ENCODE data around the gene MTERF4. TPM values are rescaled to one million over a fixed set of nuclear protein-coding genes. Genes with fewer than 3 reads are reported as not detected.
"Not testable (repeated sequence)": the region's sequence is repeated elsewhere in the genome, so short reads cannot be mapped to it uniquely, and the experiment has no call there.

The MTERF4 gene
- total RNA-seq, 1 donor = 30.0 TPM

- H3K4me2 ChIP-seq (ENCODE audit: insufficient read depth, low read length) = no peak overlapping the region
- no peak overlapping the region for H2AFZ ChIP-seq (ENCODE audit: low read length)
- no peaks in the 10 kb centered on the region for H3K27me3 ChIP-seq (ENCODE audit: insufficient read depth, low read length)
- no peaks in the 10 kb centered on the region for H3K4me1 ChIP-seq (ENCODE audit: insufficient read depth, low read length)
- peaks cover 27% of the 10 kb centered on the region for H3K79me2 ChIP-seq (ENCODE audit: insufficient read depth, low read length)
- H3K27ac ChIP-seq (ENCODE audit: low read depth, low read length) = no peak overlapping the region
- DNase-seq (ENCODE audit: insufficient read length, low spot score, missing footprints) = no peak
- no peak overlapping the region for H3K4me3 ChIP-seq (ENCODE audit: insufficient read depth, low read length)
- H4K20me1 ChIP-seq (ENCODE audit: insufficient read depth, low read length) = no peaks in the 10 kb centered on the region
- H3K36me3 ChIP-seq (ENCODE audit: insufficient read depth, low read length) = peaks cover 86% of the 10 kb centered on the region
- TF ChIP-seq, protein P1, sequence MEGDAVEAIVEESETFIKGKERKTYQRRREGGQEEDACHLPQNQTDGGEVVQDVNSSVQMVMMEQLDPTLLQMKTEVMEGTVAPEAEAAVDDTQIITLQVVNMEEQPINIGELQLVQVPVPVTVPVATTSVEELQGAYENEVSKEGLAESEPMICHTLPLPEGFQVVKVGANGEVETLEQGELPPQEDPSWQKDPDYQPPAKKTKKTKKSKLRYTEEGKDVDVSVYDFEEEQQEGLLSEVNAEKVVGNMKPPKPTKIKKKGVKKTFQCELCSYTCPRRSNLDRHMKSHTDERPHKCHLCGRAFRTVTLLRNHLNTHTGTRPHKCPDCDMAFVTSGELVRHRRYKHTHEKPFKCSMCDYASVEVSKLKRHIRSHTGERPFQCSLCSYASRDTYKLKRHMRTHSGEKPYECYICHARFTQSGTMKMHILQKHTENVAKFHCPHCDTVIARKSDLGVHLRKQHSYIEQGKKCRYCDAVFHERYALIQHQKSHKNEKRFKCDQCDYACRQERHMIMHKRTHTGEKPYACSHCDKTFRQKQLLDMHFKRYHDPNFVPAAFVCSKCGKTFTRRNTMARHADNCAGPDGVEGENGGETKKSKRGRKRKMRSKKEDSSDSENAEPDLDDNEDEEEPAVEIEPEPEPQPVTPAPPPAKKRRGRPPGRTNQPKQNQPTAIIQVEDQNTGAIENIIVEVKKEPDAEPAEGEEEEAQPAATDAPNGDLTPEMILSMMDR (IDR thresholded peaks at IDR 0.05; ENCODE audit: extremely low read depth, low read depth, low read length) = no peak
- H3K9me3 ChIP-seq (ENCODE audit: low read depth, low read length) = no peaks in the 10 kb centered on the region
Measured at GRCh38 chr2:241094924-241095420, 7.1 kb downstream of the MTERF4 start.

DNA sequence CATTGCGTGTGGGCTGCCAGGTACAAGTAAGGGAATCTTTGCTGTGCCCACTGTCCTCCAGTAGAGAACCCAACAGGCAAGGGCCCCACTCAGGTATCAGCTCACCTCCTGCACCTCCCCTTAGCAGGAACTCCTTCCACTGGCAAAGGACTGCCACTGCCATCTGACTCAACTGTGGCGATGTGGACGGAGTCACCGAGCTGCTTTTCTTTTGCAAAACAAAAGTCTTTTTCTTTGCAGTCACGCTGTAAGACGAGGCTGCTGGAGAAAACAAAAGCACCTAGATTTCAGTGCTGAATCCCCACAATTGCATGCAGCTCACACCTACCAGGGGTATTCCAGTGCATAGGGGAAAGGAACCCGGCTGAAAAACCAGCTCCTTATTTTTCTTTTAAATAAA is 7.9 kb downstream of the MTERF4 start:
- TF ChIP-seq, protein P1 (IDR thresholded peaks at IDR 0.05; ENCODE audit: extremely low read depth, low read depth, low read length) = no peak
- no peaks in the 10 kb centered on the region for H3K9me3 ChIP-seq (ENCODE audit: low read depth, low read length)
- no peaks in the 10 kb centered on the region for H3K27me3 ChIP-seq (ENCODE audit: insufficient read depth, low read length)
- no peak overlapping the region for H2AFZ ChIP-seq (ENCODE audit: low read length)
- peaks cover 19% of the 10 kb centered on the region for H3K79me2 ChIP-seq (ENCODE audit: insufficient read depth, low read length)
- H3K27ac ChIP-seq (ENCODE audit: low read depth, low read length) = no peak overlapping the region
- H3K4me3 ChIP-seq (ENCODE audit: insufficient read depth, low read length) = no peak overlapping the region
- peaks cover 86% of the 10 kb centered on the region for H3K36me3 ChIP-seq (ENCODE audit: insufficient read depth, low read length)
- no peak for DNase-seq (ENCODE audit: insufficient read length, low spot score, missing footprints)
- no peaks in the 10 kb centered on the region for H4K20me1 ChIP-seq (ENCODE audit: insufficient read depth, low read length)
- no peaks in the 10 kb centered on the region for H3K4me1 ChIP-seq (ENCODE audit: insufficient read depth, low read length)
- H3K4me2 ChIP-seq (ENCODE audit: insufficient read depth, low read length) = no peak overlapping the region

- H3K27me3 ChIP-seq (ENCODE audit: insufficient read depth, low read length); H2AFZ ChIP-seq (ENCODE audit: low read length); H4K20me1 ChIP-seq (ENCODE audit: insufficient read depth, low read length); H3K4me1 ChIP-seq (ENCODE audit: insufficient read depth, low read length); H3K27ac ChIP-seq (ENCODE audit: low read depth, low read length); H3K4me3 ChIP-seq (ENCODE audit: insufficient read depth, low read length); DNase-seq (ENCODE audit: insufficient read length, low spot score, missing footprints); H3K9me3 ChIP-seq (ENCODE audit: low read depth, low read length); H3K4me2 ChIP-seq (ENCODE audit: insufficient read depth, low read length): not testable (repeated sequence)
- peaks cover 12% of the 10 kb centered on the region for H3K79me2 ChIP-seq (ENCODE audit: insufficient read depth, low read length)
- H3K36me3 ChIP-seq (ENCODE audit: insufficient read depth, low read length) = peaks cover 90% of the 10 kb centered on the region
Measured at GRCh38 chr2:241093133-241093781, 8.8 kb downstream of the MTERF4 start.

- no peak overlapping the region for H2AFZ ChIP-seq (ENCODE audit: low read length)
- H3K27ac ChIP-seq (ENCODE audit: low read depth, low read length) = no peak overlapping the region
- no peaks in the 10 kb centered on the region for H3K4me1 ChIP-seq (ENCODE audit: insufficient read depth, low read length)
- no peaks in the 10 kb centered on the region for H3K9me3 ChIP-seq (ENCODE audit: low read depth, low read length)
- H3K79me2 ChIP-seq (ENCODE audit: insufficient read depth, low read length) = peaks cover 8% of the 10 kb centered on the region
- H3K27me3 ChIP-seq (ENCODE audit: insufficient read depth, low read length) = no peaks in the 10 kb centered on the region
- DNase-seq (ENCODE audit: insufficient read length, low spot score, missing footprints) = no peak
- H3K4me2 ChIP-seq (ENCODE audit: insufficient read depth, low read length) = no peak overlapping the region
- H3K36me3 ChIP-seq (ENCODE audit: insufficient read depth, low read length) = peaks cover 93% of the 10 kb centered on the region
- TF ChIP-seq, protein P1 (IDR thresholded peaks at IDR 0.05; ENCODE audit: extremely low read depth, low read depth, low read length) = no peak
- H3K4me3 ChIP-seq (ENCODE audit: insufficient read depth, low read length) = no peak overlapping the region
- no peaks in the 10 kb centered on the region for H4K20me1 ChIP-seq (ENCODE audit: insufficient read depth, low read length)
Measured at GRCh38 chr2:241092677-241093076, 9.4 kb downstream of the MTERF4 start.
